GM18520 (cell line): ENCODE measurements around the gene TRIM54.

Experiments
- ATAC-seq: cut with Tn5 transposase; IDR thresholded peaks from one replicate; pipeline ENCODE4 v1.9.1; 2021; ENCODE audit not compliant: unreplicated experiment

TRIM54 gene, protein sequence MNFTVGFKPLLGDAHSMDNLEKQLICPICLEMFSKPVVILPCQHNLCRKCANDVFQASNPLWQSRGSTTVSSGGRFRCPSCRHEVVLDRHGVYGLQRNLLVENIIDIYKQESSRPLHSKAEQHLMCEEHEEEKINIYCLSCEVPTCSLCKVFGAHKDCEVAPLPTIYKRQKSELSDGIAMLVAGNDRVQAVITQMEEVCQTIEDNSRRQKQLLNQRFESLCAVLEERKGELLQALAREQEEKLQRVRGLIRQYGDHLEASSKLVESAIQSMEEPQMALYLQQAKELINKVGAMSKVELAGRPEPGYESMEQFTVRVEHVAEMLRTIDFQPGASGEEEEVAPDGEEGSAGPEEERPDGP

DNA sequence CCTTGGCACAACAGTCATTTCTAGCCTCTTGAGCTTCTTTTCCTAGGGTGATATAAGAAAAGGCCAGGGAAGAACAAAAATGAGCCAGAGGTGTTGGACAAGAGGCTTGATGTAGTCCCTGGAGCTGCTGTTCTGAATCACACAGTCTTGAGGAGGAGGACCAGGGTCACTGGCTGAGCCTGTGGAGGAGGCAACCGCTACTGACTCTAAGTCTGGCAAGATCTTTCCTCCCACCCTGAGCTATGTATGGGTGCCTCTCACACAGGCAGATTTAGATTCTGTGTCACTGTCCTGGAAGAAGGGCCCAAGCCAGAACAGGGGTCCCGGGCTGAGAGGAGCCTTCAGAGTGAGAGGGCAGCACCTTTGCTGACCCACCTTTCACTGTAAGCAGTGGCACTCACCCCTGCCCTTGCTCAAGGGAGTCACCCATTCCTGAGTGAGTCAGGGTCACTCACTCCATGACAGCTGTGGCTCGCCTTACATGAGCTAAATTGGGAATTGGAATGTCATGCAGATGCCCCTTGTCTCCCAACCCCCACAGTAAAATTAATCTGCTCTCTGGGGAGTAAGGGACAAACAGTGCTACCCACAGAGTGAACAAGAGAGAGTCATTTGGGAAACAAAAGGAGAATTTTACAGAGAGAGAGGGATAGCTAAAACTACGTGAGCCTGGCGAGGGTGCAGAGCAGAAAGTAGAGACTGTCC, at the start of gene TRIM54:
TRIM54 (plus strand) TSS at position 575 of the 705 bp plus-strand sequence. CDS start 303 bp downstream, outside the sequence.
- no peak for ATAC-seq

DNA sequence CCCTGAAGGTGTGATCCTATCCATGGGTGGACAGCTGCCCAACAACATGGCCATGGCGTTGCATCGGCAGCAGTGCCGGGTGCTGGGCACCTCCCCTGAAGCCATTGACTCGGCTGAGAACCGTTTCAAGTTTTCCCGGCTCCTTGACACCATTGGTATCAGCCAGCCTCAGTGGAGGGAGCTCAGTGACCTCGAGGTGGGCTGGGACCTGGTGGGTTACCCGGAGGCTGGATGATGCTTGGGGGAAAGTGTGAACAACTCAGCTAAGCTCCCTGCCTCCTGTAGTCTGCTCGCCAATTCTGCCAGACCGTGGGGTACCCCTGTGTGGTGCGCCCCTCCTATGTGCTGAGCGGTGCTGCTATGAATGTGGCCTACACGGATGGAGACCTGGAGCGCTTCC, 48.9 kb upstream of the TRIM54 start:
- no peak for ATAC-seq

DNA sequence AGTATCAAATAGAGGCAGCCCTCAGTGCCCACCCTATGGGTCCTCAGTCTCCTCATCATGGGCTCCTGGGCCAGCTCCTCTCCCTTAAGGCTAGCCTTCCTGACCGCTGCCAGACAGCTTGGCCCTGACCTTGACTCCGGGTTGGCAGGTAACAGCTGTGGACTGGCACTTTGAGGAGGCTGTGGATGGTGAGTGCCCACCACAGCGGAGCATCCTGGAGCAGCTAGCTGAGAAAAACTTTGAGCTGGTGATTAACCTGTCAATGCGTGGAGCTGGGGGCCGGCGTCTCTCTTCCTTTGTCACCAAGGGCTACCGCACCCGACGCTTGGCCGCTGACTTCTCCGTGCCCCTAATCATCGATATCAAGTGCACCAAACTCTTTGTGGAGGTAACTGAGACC, 46.1 kb upstream of the TRIM54 start:
- no peak for ATAC-seq

DNA sequence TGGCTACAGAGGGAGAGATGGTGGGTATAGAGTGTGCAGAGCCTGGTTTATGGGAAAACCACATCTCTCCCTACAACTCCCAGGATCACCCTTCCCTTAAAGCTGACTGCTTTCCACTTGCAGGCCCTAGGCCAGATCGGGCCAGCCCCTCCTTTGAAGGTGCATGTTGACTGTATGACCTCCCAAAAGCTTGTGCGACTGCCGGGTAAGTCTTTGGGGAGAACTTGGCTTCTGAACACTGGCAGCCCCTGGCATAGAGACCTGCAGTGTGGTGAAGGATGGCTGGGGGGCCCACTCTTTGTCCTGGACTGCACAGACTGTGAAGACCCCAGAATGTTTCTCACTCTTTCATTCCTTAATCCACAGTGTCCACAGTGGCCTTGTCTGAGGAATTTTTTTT, 45.6 kb upstream of the TRIM54 start:
- no peak for ATAC-seq

DNA sequence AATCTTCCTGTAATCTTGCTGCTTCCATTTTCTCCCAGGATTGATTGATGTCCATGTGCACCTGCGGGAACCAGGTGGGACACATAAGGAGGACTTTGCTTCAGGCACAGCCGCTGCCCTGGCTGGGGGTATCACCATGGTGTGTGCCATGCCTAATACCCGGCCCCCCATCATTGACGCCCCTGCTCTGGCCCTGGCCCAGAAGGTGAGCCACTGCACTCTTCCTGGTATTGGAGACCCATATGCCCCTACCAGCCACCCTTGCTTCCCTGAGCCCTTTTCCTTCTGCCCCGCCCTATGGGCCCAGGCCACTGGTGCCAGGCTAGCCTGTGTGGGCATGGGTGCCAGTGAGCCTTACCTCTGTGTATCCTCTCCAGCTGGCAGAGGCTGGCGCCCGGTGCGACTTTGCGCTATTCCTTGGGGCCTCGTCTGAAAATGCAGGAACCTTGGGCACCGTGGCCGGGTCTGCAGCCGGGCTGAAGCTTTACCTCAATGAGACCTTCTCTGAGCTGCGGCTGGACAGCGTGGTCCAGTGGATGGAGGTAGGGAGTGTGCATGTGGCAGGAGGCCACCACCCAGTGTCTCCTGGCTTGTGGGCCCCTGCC, 44.8 kb upstream of the TRIM54 start:
- no peak for ATAC-seq

DNA sequence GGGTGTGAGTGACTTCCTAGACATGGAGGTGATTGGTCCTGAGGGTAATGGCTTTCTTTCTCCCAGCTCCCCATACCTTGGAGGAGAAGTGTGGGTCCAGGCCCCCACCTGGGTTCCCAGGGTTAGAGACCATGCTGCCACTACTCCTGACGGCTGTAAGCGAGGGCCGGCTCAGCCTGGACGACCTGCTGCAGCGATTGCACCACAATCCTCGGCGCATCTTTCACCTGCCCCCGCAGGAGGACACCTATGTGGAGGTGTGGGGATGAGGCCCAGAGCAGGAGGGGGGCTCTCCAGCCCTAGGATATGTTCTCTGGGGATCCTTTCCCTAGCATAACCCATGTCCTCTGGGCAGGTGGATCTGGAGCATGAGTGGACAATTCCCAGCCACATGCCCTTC, 43.3 kb upstream of the TRIM54 start:
- no peak for ATAC-seq

DNA sequence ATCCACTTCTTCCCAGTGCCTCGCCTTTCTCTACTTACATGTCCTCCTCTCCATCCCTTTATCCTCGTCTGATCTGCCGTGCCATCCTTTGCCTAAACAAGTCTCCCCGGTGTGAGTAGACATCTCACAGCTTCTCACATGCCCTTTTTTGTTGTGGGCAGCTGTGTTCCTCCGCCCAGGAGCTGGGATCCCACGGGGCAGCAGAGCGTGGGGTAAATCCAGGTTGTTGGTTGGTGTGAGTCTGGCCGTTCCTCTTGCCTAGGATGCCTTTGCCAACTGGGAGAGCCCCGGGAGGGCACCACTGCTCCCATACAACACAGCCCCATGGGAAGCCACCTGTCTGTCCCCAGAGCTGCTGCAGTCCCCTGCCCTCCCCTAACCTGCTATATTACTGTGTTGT, 41.8 kb upstream of the TRIM54 start:
- ATAC-seq: no peak

DNA sequence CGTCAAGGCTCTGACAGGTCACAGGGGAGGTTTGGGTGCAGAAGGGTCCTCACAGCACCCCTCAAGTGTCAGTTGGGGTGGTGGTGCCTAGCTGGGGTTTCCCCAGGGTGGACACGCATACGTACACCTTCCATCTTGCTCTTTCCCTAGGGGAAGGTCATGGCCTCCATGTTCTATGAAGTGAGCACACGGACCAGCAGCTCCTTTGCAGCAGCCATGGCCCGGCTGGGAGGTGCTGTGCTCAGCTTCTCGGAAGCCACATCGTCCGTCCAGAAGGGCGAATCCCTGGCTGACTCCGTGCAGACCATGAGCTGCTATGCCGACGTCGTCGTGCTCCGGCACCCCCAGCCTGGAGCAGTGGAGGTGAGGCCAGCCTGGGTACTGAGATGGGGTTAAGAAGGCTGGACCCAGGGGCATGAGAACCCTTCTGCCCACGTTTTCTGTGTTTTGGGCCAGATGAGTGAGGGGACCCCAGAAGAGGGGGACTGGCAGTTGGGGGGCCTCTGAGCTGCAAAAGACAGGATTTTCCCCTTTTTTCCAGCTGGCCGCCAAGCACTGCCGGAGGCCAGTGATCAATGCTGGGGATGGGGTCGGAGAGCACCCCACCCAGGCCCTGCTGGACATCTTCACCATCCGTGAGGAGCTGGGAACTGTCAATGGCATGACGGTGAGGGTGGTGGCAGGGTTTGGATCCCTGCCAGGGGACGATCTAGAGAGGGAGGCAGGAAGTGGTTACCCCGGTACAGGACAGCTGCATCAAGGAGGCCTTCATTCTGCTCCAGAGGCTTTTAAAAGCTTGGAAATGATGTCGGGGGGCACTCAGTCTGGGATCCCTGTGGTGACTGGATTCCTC, 40.2 kb upstream of the TRIM54 start:
- no peak for ATAC-seq

DNA sequence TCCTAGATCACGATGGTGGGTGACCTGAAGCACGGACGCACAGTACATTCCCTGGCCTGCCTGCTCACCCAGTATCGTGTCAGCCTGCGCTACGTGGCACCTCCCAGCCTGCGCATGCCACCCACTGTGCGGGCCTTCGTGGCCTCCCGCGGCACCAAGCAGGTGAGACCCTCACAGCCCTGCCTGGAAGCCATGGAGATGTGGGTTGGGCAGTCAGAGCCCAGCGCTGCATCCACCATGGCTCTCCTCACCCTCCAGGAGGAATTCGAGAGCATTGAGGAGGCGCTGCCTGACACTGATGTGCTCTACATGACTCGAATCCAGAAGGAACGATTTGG, 39.6 kb upstream of the TRIM54 start:
- no peak for ATAC-seq

DNA sequence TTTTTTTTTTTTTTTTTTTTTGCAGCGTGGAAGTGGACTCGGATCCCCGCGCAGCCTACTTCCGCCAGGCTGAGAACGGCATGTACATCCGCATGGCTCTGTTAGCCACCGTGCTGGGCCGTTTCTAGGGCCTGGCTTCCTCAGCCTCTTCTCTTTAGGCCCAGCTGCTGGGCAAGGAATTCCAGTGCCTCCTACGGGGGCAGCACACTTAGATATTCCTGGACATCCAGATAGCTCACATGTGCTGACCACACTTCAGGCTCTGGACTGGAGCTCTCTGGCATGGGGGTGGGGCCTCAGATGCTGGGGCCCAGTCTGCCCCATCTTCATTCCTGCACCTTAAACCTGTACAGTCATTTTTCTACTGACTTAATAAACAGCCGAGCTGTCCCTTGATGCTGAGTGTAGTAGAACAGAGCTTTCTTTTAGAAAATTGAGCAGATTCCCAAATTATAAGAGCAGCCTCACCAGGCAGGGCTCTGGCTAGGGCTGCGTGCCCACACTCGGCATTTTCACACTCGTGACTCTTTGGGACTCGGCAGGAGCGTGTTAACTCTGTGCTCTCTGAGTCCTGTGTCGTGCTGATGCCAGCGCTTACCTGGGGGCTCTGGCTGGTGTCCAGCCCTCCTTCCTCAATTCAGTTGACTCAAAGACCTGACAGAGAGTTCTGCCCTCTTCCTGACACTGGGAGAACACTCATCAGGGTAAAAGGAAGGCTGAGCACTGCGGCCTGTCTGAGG, 38.7 kb upstream of the TRIM54 start:
- no peak for ATAC-seq

DNA sequence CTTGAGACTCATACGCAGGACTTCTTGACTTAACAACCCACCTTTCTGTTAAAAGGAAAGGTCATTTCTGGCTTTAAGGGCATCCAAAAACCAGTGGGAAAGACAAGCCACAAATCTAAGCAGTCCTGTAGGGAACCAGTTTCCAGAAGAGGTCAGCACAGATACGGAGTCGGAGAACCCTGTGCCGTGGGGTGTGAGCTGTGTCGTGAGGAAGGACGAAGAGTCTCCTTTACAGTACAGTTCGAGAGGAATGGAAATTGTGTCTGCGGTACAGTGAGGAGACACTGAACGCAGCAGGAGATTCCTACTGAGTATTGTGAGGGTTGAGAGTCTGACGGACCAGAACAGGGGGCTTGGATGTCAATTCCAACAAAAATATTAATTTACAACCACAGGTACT, 37.1 kb upstream of the TRIM54 start:
- ATAC-seq: no peak

DNA sequence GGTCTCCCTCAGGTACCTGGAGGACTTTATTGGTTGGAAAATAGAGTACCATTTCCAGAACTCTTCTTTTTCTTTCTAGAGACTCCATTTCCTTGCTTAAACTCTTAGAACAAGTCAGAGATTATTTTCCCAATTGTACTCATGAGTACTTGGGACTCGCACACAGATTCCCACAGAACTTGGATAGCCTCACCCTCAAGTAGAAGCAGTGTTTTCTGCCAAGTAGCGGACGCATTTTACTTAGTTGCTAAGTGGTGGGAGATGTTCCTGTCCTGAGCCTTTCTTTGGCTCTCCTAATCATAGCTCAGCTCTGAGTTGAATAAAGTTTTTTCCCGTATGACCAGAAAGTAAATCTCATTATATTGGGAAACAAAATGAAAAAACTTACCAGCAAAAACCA, 36.6 kb upstream of the TRIM54 start:
- no peak for ATAC-seq

DNA sequence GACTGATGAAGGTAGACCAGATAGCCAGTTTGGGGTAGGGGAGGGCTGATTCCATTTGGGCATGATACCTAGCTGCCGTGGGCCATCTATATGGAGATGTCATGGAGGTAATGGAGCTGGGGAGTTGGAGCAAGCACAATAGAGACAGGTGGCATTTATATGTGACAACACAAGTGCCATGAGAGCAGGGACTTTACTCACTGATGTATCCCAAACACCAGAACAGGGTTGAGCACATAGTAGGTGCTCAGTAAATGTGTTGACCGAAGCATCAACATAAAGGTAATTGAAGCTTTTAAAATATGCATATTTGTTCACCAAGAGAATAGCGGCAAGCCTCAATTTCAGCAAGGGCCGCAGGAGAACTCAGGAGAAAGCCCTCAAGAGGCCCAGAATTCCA, 34.3 kb upstream of the TRIM54 start:
- no peak for ATAC-seq

DNA sequence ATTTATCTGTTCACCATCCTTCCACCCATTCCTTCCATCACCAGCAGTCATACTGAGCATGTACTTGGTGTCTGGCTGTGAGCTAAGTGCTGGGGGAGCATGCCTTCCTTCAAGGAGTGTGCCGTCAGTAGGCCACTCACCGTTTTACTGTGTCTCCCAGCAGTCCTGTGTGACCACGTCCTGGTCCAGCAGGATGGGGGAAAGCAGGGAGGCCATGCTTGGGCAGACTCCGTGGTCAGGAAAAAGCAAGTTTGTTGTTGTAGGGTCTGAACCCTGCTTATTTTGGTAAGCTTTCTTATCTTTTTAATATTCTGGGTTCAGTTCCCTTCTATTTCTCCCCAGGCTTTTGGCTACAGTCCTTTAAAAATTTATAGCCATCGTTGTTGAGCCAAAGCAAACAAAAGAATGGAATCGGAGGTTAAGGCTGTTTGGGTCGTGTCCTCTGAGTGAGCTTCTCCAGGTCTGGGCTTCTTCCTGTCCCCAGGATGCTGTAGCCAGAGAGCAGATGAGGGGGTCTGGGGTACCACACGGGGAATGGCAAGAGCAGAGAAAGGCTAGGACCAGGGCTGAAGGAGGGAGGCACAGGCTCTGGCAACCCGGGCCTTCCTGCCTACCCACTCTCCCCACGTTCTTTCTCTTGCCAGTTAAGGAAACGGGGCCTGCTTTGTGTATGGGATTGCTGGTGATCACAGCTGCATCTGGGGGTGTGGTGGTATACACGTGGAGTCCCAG, 32.9 kb upstream of the TRIM54 start:
- ATAC-seq: no peak

DNA sequence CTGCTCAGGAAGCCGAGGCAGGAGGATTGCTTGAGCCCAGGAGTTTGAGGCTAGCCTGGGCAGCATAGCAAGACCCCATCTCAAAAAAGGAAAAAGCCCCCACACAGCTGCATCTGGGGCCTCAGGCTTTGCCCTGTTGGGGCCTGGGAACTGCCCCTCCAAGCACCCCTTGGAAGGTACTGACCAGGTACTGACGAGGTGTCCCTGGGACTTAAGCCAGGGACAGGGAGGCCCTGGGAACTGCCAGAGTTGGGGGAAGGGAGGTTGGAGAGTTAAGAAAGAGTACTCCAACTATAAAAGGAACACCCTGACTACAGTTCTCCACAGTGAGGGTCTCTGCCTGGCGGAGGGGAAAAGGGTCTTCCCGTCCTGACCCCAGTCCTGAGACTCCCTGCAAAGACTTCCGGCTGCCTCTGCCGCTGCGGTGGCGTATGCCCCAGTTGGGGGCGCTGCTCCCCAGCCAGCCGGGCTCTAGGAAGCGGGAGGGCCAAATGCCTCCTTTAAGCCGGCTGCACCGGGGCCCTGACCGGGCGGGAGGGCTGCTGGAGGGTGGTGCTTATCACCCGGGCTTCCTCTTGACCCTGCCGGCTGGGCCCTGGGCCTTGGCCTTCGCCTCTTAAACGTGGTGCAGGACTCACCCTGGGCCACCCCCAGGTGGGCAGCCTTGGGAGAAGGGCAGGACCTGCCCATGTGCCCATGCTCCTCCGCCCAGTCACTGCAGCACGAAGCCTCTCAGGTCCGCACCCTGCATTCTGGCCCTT, 32.2 kb upstream of the TRIM54 start:
- ATAC-seq: no peak

DNA sequence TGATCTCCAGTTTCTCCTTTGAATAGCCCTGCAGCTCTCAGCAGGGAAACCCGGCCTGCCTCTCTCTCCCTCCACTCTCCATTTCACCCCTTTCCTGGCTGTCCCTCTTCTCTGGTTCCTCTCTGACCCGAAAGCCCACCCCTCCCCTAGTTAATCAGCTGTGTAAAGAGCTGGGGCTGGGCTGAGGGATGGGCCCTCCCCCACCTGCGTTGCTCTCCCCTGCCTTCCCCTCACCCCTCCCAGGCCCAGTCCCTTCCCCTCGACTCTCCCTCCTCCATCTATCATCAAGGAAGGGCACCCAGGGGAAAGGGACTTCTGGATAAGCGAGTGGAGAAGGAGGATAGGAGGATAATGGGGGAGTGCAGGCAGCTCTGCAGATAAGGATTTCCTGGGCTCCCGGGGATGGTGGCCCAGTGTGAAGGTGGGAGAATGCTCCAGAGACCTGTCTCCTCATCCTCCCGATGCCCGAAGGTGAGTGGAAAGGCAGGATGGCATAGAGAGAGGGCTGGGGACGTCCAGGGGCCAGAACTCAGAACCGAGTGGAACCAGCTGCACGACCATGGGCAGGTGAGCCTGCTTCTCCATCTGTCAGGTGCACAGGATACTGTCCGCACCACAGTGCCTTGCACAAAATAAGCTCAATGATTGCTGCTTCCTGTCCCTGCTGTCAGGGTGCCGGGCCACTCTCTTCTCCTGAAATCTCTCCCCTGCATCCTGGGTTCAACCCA, 31.4 kb upstream of the TRIM54 start:
- ATAC-seq: no peak

DNA sequence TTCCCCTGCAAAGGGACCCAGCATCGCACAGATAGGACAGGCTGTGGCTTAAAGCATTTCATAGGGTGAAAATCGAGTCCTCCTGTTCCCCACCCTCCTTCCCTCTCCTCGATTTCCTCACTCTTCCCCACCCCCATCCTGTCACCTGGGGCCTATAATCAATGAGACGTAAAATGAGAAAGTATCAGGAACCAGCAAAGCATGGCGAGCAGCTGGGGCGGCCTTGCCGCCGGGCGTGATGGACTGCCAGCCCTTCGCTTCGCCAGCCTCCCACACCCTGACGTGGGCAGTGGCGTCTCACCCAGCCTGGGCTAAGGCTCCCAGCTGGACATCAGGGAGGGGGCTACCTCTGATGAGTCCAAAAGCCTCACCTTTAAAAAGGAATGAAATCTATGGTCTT, 30.5 kb upstream of the TRIM54 start:
- ATAC-seq: no peak

DNA sequence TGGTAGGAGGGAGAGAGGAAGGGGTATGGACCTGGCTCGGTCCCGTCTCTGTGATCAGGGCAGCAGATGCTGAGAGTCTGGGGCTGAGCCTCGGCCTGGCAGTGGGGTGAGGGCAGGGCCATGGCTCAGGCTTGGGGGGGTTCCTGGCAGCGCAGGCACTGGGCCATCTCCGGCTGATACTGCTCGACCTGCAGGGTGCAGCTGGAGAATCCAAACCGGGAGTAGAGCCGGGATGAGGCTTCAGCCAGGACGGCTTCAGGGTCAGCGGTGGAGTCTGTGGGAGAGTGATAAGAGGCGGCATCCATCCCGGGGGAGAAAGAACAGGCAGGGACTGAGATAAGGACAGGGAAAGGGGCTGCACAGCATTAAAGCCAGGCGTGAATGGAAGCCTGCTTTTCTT, 27.0 kb upstream of the TRIM54 start:
- no peak for ATAC-seq

DNA sequence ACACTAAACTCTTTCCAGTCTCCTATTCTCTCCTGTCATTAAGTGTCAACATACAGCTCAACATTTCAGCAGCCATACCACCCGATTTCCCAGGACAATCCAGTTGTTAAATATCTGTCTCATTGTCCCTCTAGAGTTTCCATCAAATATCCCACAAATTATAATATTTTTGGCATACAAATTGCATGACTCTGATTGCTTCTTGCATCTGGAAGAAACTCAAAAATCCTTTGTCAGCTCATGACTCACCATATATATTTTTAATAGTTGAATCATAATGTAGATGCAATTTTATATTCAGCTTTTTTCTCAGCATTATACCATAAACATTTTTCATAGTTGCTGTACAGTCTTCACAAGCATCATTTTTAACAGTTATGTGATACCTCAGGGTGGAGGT, 26.6 kb upstream of the TRIM54 start:
- ATAC-seq: no peak
